Endothelial cell of umbilical vein (primary cell): Measurements from ENCODE around the gene SNUPN. TPM values are rescaled to one million over a fixed set of nuclear protein-coding genes. Genes with fewer than 3 reads are reported as not detected.

Experiments
- BruUV-seq: library from RNA; stranded (reverse); fragments of 400-500 nt; replicated peaks from 2 replicates; lab custom pipeline; 2021; lab: Mats Ljungman, UMichigan
- CTCF ChIA-PET: fragments of 300-600, 350-600 bp; sonication (Branson Sonifier 250); formaldehyde crosslinking; loops from one replicate; lab custom pipeline; 2021; ENCODE audit warnings: antibody characterized with exemption, inconsistent platforms; lab: Charles Lee
- POLR2A ChIA-PET: fragments of 300-600, 350-600 bp; sonication (Branson Sonifier 250); formaldehyde crosslinking; loops from one replicate; lab custom pipeline; 2021; ENCODE audit warnings: antibody characterized with exemption, inconsistent platforms; lab: Charles Lee
- DNase-seq: peaks from one replicate; pipeline ENCODE4 v3.0.0-alpha.2; 2011; ENCODE audit warnings: low read depth, low spot score
- FAIRE-seq: peaks from 2 replicates; lab custom pipeline; 2011; peaks lifted over from hg19 to GRCh38; lab: Jason Lieb, UNC
- H2AFZ ChIP-seq: 2 replicates; pipeline ENCODE4 v1.6.0; 2012; ENCODE audit warnings: low read depth, low read length, control low read depth, inconsistent platforms
- H3K27ac ChIP-seq: 2 replicates; pipeline ENCODE4 v1.5.1; 2011; ENCODE audit warnings: low read depth, mild to moderate bottlenecking, control low read depth, low read length, moderate library complexity; ENCODE audit not compliant: insufficient read depth
- H3K27me3 ChIP-seq, 2 experiments: 2 replicates each; pipeline versions ENCODE4 v1.6.0 to v1.6.1; 2011; ENCODE audit warnings: low read length in 2 of 2, mixed read lengths in 1 of 2; ENCODE audit not compliant: control insufficient read depth in 2 of 2, insufficient read depth in 2 of 2
- H3K36me3 ChIP-seq, 2 experiments: 2 replicates in 1 of 2; 3 replicates in 1 of 2; pipeline ENCODE4 v1.5.1; 2011; ENCODE audit warnings: low read length in 2 of 2, mild to moderate bottlenecking in 1 of 2, moderate library complexity in 1 of 2; ENCODE audit not compliant: control insufficient read depth in 2 of 2, insufficient read depth in 2 of 2; ENCODE audit errors: extremely low read depth in 1 of 2
- H3K4me1 ChIP-seq: 3 replicates; pipeline ENCODE4 v1.5.1; 2011; ENCODE audit warnings: mild to moderate bottlenecking, low read length; ENCODE audit not compliant: control insufficient read depth, insufficient read depth; ENCODE audit errors: extremely low read depth
- H3K4me2 ChIP-seq: 2 replicates; pipeline ENCODE4 v1.6.1; 2011; ENCODE audit warnings: low read length, control low read depth, mixed read lengths; ENCODE audit not compliant: insufficient read depth
- H3K4me3 ChIP-seq, 3 experiments: fragments of 200-600 bp in 1 of 3; sonication (generic), shearing (Covaris generic) in 1 of 3; replicated peaks in 1 of 3; 2 replicates each; pipeline ENCODE4 v1.5.1; 2011 to 2016; ENCODE audit warnings: control low read depth in 3 of 3, low read length in 3 of 3, mild to moderate bottlenecking in 2 of 3, inconsistent platforms in 1 of 3, low read depth in 1 of 3, moderate library complexity in 1 of 3; ENCODE audit not compliant: insufficient read depth in 1 of 3
- H3K79me2 ChIP-seq: 2 replicates; pipeline ENCODE4 v1.6.0; 2012; ENCODE audit warnings: low read length, inconsistent platforms; ENCODE audit not compliant: control insufficient read depth, insufficient read depth
- H3K9ac ChIP-seq: replicated peaks from 2 replicates; pipeline ENCODE3; 2011; ENCODE audit warnings: low read length, control low read depth; ENCODE audit not compliant: insufficient read depth; ENCODE audit errors: extremely low read depth
- H3K9me1 ChIP-seq: replicated peaks from 3 replicates; pipeline ENCODE4 v1.6.0; 2011; ENCODE audit warnings: mild to moderate bottlenecking, low read length; ENCODE audit not compliant: control insufficient read depth, insufficient read depth; ENCODE audit errors: extremely low read depth
- H3K9me3 ChIP-seq: replicated peaks from 2 replicates; pipeline ENCODE4 v1.5.1; 2012; ENCODE audit warnings: low read length, inconsistent platforms; ENCODE audit not compliant: control insufficient read depth, insufficient read depth
- H4K20me1 ChIP-seq: replicated peaks from 2 replicates; pipeline ENCODE3; 2011; ENCODE audit warnings: mild to moderate bottlenecking, low read length; ENCODE audit not compliant: control insufficient read depth, insufficient read depth; ENCODE audit errors: extremely low read depth
- CTCF ChIP-seq, 2 donors: IDR thresholded peaks; 1 replicate in 1 of 2; 2 replicates in 1 of 2; pipeline ENCODE4 v1.5.1; 2011; ENCODE audit warnings: low read length in 2 of 2, mild to moderate bottlenecking in 2 of 2, moderate library complexity in 2 of 2, control low read depth in 1 of 2, inconsistent platforms in 1 of 2, low read depth in 1 of 2; ENCODE audit not compliant: insufficient read depth in 1 of 2; ENCODE audit errors: extremely low read depth in 1 of 2
- EZH2 ChIP-seq: IDR thresholded peaks from 2 replicates; pipeline ENCODE4 v1.6.1; 2012; ENCODE audit warnings: borderline replicate concordance, low read depth, mild to moderate bottlenecking, moderate library complexity, low read length, inconsistent platforms; ENCODE audit not compliant: severe bottlenecking
- FOS ChIP-seq: IDR thresholded peaks from 2 replicates; pipeline ENCODE4 v1.6.1; 2011; ENCODE audit warnings: mild to moderate bottlenecking, low read length, moderate library complexity, borderline replicate concordance; ENCODE audit not compliant: insufficient read depth
- GATA2 ChIP-seq: IDR thresholded peaks from 2 replicates; pipeline ENCODE4 v1.7.0; 2011; ENCODE audit warnings: low read depth, mild to moderate bottlenecking, moderate library complexity, mixed read lengths, low read length; ENCODE audit not compliant: insufficient read length, insufficient read depth
- JUN ChIP-seq: IDR thresholded peaks from 2 replicates; pipeline ENCODE4 v1.6.1; 2011; ENCODE audit warnings: borderline replicate concordance, low read depth; ENCODE audit not compliant: insufficient read length, insufficient read depth
- MYC ChIP-seq: IDR thresholded peaks from one replicate; pipeline ENCODE4 v1.6.1; 2011; ENCODE audit warnings: mild to moderate bottlenecking, low read depth, low read length
- POLR2A ChIP-seq: IDR thresholded peaks from 2 replicates; pipeline ENCODE4 v1.6.1; 2012; ENCODE audit warnings: low read depth, mild to moderate bottlenecking, control low read depth, low read length
- POLR2AphosphoS5 ChIP-seq: IDR thresholded peaks from 2 replicates; pipeline ENCODE4 v1.6.1; 2012; ENCODE audit warnings: low read depth, mild to moderate bottlenecking, control low read depth, low read length, moderate library complexity; ENCODE audit not compliant: insufficient read depth
- dilution Hi-C: fragments of 300-500 bp; cut with MboI; formaldehyde crosslinking; loops from one replicate; pipeline ENCODE4 v1.15.0; 2019; ENCODE audit warnings: low sequenced_read_pairs; ENCODE audit not compliant: extremely low pct_ligation_motif_present
- intact Hi-C: fragments of 100-400 bp; cut with micrococcal nuclease; formaldehyde crosslinking; loops from one replicate; pipeline ENCODE4 v1.10.0; 2022
- polyA plus RNA-seq, 4 experiments: library from polyadenylated mRNA; depleted of rRNA in 3 of 4; stranded (reverse) in 3 of 4; unstranded in 1 of 4; fragments of >200 nt; gene quantifications; 2 replicates each; pipeline versions ENCODE4 v1.2.1 to v1.2.3, GENCODE V29; 2011 to 2012; ENCODE audit warnings: missing spikeins in 1 of 4
- total RNA-seq: library from RNA; stranded (reverse); gene quantifications from 2 replicates; pipeline ENCODE4 v1.2.3, GENCODE V29; 2021
- TF ChIP-seq, protein P1 (sequence below): IDR thresholded peaks from 2 replicates; pipeline ENCODE4 v1.6.1; 2011; ENCODE audit not compliant: insufficient read depth, insufficient read length

Gene SNUPN
- total and polyA plus RNA-seq, 2 donors (not counting 3 experiments of a cell fraction or from before 2014, with no cell fraction given), result 13.2 to 25.1 TPM

DNA sequence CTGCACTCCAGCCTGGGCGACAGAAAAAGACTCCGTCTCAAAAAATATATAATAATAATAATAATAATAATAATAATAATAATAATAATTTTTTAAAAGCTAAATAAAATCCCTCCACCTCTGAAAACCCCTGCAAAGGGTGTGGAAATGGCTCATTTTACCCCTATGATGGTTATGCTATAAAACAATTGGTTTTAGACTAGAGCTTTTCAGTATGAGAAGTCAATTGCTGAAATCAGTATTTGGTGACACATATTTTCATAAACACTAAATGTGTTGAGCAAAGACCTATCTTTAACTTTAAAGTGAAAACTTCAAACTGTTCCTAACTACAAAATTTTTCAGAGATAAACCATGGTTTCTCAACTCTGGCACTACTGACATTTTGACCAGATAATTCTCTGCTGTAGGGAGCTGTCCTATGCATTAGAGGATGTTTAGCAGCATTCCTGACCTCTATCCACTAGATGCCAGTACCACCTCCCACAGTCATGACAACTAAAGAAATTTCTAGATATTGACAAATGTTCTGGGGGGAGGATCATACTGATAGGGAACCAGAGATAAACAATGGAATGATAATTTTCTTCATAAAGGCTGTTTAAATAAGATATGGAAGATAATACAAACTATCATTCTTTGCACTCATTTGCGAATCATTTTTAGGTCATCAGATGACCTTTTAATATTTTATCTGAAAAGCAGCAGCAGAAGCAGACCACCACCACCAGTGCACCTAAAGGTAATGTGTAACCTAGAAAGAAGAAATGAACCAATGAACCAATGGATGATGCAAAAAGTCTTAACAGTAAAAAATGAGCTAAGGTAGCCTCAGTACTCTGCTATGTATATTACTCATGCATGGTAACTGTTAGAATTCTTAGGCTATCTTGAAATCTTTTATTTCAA, 60.2 kb downstream of the SNUPN start:
- ChIA-PET CTCF (interaction anchor here (0.9 to 1.6 kb wide), 3 partner anchors 12 to 32 kb away, joined by 4 to 5 read pairs (median 4); partner anchors contain the start of gene PTPN9), POLR2A (no interaction called here)
- no TSS peak for BruUV-seq
- FAIRE-seq (peak; percentile 8), DNase-seq (no peak)
- H3K4me1 ChIP-seq, result no peaks in the 10 kb centered on the region
- H3K9ac ChIP-seq, result no peak overlapping the region
- no peaks in the 10 kb centered on the region for H3K9me3 ChIP-seq
- H3K79me2 ChIP-seq, result peaks cover 49% of the 10 kb centered on the region
- H3K27ac ChIP-seq, result no peak overlapping the region
- H2AFZ ChIP-seq, result no peak overlapping the region
- intact Hi-C loops (no loop called here), dilution Hi-C loops (no loop called here)
- H4K20me1 ChIP-seq, result no peaks in the 10 kb centered on the region
- no peaks in the 10 kb centered on the region for H3K27me3 ChIP-seq
- no peak for TF ChIP-seq POLR2A
- TF ChIP-seq, protein P1, sequence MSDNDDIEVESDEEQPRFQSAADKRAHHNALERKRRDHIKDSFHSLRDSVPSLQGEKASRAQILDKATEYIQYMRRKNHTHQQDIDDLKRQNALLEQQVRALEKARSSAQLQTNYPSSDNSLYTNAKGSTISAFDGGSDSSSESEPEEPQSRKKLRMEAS, result no peak
- TF ChIP-seq POLR2AphosphoS5, result no peak
- no peak for TF ChIP-seq MYC
- no peak for TF ChIP-seq FOS
- TF ChIP-seq CTCF (IDR thresholded peaks at IDR 0.05; ENCODE audit: extremely low read depth in 1 of 2, insufficient read depth in 1 of 2, low read depth in 1 of 2, low read length in 2 of 2), result no peak
- TF ChIP-seq JUN, result no peak
- no peak for TF ChIP-seq EZH2
- TF ChIP-seq GATA2, result no peak
- no peaks in the 10 kb centered on the region for H3K36me3 ChIP-seq
- H3K4me2 ChIP-seq, result no peak overlapping the region
- H3K4me3 ChIP-seq, result no peak overlapping the region
- H3K9me1 ChIP-seq, result no peaks in the 10 kb centered on the region
